GM18519 (cell line): ENCODE measurements around the gene GATAD2B.
"Not testable (repeated sequence)": the region's sequence is repeated elsewhere in the genome, so short reads cannot be mapped to it uniquely, and the experiment has no call there.

Experiments
- ATAC-seq: cut with Tn5 transposase; IDR thresholded peaks from one replicate; pipeline ENCODE4 v1.9.1; 2021; ENCODE audit warnings: mild to moderate bottlenecking, moderate library complexity; ENCODE audit not compliant: unreplicated experiment, low FRiP score

Gene GATAD2B

DNA sequence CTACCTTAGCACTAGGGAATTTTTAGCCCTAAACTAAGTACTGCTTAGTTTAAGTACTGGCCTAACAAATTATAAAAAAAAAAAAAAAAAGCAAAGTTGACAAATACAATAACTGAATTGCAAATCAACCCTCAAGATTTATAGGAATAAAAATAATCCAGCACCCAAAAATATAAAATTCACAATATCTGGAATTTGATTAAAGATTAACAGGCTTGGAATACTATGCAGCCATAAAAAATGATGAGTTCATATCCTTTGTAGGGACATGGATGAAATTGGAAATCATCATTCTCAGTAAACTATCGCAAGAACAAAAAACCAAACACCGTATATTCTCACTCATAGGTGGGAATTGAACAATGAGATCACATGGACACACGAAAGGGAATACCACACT, 78.4 kb downstream of the GATAD2B start:
- not testable (repeated sequence) for ATAC-seq

DNA sequence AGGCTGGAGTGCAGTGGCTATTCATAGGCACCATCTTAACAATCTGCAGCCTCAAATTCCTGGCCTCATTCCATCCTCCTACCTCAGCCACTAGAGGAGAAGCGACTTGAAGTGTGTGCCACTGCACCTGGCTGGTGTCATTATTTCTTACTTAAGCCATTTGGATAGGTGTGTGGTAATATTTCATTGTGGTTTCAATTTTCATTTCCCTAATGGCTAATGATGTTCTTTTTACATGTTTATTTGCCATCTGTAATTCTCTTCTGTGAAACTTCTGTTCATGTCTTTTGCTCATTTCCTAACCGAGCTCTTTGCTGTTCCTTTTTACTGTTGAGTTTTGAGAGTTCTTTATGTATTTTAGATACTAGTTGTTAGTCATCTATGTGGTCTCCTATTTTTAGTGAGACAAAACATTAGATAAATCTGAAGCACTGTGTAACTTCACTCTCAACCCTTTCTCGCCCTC, 80.7 kb downstream of the GATAD2B start:
- peak; percentile 65 for ATAC-seq

DNA sequence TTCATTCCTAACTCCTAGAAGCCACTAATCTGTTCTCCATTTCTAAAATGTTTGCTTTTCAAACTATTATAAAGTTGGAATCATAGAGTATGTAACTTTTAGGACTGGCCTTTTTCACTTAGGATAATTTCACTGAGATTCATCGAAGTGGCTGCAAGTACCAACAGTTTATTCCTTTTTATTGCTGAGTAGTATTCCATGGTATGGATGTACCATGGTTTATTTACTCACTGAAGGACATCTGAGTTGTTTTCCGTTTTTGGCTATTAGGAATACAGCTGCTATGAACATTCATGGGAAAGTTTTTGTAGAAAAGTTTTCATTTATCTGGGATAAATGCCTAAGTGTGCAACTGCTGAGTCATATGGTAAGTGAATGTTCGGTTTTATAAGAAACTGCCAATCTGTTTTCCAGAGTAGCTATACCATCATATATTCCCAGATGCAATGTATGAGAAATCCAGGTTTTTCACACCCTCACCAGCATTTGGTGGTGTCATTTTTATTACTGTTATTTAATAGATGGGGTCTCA, 81.2 kb downstream of the GATAD2B start:
- ATAC-seq, result no peak

DNA sequence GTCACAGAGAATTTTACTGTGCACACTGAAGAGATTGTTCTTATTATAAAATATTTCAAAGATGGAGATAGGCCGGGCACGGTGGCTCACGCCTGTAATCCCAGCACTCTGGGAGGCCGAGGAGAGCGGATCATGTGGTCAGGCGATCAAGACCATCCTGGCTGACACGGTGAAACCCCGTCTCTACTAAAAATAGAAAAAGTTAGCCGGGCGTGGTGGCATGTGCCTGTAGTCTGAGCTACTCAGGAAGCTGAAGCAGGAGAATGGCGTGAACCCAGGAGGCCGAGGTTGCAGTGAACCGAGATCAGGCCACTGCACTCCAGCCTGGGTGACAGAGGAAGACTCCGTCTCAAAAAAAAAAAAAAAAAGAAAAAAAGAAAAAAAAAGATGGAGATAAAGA, 82.0 kb downstream of the GATAD2B start:
- not testable (repeated sequence) for ATAC-seq

DNA sequence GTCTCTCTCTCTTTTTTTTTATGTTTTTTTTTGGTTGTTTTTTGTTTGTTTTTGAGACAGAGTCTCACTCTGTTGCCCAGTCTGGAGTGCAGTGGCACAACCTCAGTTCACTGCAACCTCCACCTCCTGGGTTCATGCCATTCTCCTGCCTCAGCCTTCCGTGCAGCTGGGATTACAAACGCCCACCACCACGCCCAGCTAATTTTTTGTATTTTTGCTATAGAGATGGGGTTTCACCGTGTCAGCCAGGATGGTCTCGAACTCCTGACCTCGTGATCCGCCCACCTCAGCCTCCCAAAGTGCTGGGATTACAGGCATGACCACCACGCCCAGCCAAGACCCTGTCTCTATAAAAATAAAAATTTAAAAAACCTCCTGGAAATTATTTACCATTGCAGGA, 88.8 kb downstream of the GATAD2B start:
- not testable (repeated sequence) for ATAC-seq

DNA sequence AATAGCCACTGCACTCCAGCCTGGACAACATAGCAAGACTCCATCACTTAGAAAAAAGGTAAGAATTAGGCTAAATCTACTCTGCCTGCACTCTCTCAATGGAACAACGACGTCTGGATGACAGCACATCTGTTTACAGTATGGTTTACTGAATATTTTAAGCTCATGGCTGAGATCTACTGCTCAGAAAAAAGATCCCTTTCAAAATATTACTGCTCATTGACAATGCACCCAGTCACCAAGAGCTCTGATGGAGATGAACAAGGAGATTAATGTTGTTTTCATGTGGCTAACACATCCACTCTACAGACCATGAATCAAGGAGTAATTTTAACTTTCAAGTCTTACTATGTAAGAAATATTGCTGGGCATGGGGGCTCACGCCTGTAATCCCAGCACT, 89.6 kb downstream of the GATAD2B start:
- no peak for ATAC-seq

DNA sequence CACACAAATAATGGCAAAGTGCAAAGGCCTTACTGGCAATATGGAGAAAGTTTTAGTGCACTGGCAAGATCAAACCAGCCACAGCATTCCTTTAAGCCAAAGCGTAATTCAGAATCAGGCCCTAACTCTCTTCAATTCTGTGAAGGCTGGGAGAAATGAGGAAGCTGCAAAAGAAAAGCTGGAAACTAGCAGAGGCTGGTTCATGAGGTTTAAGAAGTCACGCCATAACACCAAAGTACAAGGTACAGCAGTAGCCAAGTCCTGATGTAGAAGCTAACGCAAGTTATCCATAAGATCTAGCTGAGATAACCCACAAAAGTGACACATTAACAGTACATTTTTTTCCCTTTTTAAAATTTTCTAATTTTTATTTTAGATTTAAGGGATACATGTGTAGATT, 90.5 kb downstream of the GATAD2B start:
- no peak for ATAC-seq

DNA sequence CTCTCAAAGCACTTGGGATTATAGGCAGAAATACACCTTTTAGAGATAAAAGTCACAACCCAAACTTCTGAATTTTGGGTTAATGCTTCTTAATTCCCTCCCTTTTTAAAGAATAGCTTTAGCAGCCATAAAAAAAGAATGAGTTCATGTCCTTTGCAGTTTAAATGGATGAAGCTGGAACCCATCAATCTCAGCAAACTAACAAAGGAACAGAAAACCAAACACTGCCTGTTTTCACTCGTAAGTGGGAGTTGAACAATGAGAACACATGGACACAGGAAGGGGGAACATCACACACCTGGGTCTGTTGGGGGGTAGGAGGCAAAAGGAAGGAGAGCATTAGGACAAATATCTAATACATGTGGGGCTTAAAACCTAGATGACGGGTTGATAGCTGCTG, 91.7 kb downstream of the GATAD2B start:
- no peak for ATAC-seq

DNA sequence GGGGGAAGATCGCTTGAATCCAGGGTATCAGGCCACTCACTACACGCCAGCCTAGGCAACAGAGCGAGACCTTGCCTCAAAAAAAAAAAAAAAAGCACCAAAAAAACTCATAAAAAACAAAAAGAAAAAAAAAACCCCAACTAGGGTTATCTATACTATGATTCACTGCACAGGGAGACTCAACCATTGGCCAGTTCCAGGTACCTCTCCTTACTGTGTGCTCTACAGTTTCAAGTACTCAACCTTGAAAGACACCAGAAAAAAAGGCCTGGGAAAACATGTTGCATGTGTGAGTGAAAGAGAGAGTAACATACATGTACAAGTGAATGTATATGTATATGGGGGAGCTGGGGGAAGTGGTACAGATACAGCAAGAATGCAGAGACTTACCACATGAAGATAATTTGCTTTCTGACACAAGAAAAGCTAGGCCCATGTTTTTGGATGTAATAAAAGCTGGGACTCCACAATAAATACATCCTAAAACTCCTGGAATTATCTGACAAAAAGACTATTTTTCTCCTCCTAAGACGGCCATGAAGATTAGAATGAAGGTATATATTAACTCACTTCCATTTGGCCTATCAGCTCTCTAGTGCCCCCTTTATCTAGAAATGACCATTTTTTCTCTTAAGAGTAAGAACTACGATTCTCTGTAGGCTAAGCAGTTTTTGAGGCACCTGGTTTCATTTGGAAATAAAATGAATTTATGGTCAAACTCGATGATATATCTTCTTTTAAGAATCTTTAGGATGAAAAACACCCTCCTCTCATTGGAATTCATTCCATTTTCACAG, 95.4 kb downstream of the GATAD2B start:
- no peak for ATAC-seq

DNA sequence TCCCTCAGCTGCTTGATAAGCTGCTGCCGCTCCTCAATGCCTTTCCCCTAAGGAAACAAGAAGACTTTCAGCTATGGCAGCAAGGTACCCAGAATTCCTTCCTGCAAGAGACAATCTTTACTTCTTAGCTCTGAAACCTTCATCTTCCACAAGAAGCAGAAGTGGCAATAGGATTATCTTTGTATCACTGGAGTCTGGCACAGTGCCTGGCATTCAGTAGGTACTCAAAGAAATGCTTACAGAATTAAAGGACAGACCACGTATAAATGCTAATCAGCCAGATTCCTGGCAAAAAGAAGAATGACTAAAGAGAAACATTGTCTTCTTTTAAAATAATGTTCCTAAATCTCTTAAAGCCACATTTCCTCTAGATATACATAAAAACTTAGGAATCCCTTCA, 103.9 kb downstream of the GATAD2B start:
- ATAC-seq, result no peak

DNA sequence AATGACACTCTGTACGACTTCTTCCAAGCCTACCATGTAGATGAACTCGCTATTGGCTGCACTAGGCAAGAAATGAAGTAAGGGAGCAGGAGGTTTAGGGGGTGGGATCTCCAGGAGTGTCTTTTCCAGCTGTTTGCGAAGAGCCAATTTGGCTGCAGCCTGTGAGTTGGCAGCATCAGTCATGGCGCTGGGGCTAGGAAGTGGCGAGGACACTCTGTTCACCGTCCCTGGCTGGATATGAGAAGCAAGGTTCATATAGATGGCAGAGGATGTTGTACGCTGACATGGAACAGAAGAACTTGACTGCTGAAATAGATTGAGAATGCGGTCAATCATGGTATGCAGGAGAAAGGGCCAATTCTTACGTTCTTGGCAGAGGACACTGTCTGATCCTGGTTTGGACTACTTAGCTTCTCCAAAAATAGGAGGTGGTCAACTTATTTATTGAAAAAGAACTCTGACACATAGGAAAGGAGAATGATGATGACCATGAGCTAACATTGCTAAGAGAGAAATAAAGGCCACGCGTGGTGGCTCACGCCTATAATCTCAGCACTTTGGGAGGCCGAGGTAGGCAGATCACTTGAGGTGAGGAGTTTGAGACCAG, 106.4 kb downstream of the GATAD2B start:
- ATAC-seq, result no peak

DNA sequence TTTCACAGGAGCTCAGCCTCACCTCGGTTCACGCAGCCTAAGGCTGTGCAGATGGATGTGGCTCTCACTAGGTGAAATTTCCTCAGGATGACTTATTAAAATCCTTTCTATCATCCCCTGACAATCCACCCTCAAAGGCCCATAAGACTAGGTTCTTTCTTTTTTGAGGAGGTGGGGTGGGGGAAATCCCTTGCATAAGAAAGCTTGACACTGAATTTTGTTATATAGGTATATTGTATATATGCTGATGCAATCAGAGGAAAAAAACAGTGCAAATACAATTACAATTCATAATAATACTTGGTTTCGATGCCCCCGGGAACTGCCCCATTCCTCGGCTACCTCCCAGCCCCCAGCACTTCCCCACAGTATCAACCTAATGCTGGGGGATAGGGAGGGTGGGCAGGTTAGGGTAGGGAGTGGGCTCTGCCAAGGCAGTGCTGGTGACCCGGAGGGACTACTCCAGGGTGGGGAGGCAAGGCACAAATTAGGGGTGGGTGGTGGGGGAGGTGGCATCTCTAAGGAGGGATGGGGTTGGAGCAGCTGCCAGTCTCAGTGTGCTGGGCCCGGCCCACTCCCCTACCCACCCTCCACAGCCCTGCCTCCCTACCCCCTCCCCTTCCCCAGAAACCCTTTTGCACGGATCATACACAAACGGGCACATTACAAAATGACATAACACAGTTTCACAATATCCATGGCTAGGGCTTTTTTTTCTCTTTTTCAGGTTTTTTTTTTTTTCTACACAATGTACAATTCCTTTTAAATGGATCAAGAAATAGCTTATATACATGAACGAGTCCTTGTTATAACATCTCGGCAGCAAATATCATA, 116.7 kb downstream of the GATAD2B start:
- ATAC-seq, result no peak

DNA sequence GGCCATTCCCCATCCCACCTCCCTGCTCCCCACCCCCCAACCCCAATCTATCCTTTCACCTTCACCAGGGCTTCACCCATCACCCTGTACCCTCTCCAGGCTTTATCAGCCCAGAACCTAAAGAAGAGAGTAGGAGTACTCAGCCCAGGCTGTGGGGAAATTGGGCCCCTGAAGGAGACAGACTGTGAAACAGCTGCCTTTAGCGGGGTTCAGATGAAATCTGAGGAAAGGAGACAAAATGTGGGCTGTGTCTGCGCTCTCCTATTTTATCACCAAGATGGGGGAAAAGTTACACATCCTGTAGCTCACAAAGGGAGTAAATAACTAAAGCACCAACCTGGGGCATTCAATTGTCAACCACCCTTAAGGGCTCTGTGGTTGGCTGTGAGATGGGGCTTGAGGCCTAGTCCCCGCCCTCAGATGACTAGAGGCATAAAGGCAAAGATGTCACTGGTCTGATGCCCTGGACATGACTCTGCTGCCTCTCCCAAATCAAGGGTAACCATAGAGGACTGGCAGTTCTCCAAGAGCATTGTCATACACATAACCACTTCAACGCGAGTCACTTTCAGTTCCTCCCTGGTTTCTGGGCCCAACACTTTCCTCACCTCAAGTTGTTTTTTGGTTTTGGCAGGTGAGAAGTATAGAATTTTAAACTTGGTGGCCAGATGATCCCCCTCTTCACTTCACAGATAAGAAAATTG, 117.6 kb downstream of the GATAD2B start:
- peak; percentile 76 for ATAC-seq

DNA sequence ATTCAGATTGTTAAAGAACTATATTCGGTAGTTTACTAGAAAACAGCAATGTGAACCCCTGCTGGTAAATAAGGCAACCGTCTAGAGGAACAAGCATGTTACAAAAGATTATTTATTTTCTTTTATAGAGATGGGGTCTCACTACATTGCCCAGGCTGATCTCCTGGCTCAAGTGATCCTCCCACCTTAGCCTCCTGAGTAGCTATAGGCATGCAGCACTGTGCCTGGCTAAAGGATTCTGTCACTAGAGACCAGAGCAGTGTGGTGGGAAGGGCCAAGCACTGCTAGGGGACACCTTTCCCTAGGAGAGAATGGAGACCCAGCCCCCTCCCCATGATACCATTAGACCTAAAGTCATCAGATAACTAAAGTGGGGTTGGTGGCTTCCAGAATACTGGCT, 118.7 kb downstream of the GATAD2B start:
- no peak for ATAC-seq

DNA sequence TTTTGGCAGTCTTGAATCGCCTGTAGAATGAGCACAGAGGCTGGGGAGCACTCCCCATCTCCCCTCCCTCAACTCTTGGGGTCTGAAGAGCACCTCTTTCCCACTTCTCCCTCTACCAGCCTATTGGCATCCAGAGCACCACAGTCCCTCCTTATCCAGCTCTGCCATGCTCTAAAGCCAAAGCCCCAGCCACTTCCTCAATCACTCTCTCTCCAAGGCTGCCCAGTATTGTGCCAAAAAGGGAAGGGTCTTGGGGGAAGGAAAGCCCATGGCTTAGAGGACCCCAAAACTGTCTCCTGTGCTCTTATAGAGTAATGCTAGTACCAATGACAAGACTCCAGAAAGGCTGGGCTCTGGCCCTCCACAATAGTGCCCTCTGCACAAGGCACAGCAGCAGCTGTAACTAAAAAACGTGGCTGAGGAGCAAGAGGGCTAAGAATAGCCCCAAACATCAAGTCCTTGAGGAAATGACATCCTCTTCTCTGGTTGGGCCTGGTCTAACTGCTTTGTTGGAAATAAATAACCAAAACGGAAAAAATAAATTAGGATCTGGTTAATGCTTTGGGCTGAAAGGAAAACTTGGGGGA, 119.2 kb downstream of the GATAD2B start:
- no peak for ATAC-seq

DNA sequence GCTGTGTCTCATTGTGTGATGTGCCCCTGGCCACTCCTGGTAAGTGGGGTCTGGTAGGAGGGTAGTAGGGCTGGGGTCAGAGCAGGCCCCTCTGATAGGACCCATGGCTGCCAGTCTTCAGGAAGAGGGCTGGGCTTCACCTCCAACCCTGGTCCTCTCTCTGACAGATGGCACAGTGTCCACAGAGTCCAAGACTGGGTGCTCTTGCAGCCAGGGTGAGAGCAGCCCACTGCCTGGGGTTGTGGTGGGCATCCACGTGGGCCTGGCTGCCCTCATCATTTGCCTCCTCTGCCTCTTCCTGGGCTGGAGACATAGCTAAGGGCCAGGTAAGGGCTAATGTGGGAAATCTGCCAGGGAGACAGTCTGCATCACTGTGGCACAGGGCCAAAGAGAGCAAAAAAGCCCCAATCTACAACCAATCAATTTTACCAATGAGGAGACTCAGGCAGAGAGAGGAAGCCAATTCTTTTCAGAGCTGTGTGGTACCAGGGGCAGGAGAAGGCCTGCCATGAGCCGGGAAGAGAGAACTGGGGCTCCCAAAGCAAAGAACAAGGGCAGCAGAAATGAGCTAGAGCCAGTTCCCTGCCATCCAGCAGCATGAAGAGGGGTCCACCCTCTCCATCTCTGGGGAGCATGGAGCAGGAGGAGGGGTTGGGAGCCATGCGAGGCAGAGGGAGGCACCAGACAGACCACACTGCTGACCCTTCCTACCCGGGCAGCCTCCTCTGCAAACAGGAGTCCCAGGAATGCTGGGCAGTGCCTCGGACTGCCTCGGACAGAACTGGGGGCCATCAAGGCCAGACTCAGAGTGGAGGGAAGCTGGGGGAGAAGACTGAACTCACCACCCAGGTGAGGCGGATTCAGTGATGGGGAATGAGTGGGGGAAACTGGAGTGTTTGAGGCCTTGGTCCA, 120.7 kb downstream of the GATAD2B start:
- no peak for ATAC-seq

DNA sequence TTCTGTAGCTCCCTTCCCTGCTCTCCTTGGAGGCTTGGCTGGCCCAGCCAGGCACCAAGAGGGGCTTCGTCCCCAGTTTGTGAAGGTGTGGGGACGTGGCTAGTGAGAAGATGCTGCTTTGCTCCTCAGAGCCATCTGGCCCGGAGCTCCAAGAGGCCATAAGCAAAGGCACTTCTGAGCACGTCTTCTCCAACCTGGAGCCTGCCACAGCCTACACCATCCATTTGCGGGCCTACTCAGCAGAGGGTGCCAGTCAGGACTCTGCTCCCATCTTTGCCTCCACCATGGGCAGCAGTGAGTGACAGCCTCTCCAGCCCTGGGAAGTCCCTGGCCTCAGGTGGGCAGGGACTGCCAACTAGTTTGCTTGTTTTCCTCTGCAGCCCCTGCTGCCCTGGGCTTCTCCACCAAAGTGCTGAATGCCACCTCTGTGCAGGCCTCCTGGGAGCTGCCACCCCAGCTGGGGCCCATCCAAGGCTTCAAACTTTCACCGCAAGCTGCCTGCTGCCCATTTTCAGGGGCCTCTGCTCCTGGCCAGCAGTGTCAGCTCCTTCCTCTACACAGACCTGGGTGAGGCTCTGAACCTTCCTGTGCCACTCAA, 121.6 kb downstream of the GATAD2B start:
- no peak for ATAC-seq

DNA sequence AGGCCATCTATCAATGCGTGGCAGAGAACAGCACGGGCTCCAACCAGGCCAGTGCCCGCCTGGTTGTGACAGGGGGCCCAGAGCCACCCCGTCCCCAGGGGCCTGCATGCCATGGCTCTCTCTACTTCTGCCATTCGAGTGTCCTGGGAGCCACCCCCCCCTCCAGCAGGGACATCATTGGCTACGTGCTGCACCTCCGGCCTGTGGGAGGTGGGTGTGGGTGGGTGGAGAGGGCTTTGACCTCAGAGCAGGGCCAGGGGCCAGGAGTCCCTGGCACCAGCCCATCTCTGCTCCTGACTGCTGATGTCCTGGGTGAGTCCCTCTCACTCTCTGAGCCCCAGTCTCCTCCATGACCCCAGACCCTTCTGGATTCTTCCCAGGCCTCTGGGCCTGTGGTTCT, 122.3 kb downstream of the GATAD2B start:
- no peak for ATAC-seq
